Adipose tissue (tissue), 3 donors: ENCODE data around the gene MUC4. TPM values are rescaled to one million over a fixed set of nuclear protein-coding genes. Genes with fewer than 3 reads are reported as not detected.

Experiments used
- H3K27ac ChIP-seq: one replicate; pipeline ENCODE4 v1.5.1; 2013; ENCODE audit warnings: low read depth, low read length
- WGBS, 3 donors: extraction: QIAGEN DNeasy Blood & Tissue Kit; methylation state at CpG; one replicate each; pipeline ENCODE4 v1.1.7; 2013; 5-methylcytosine and 5-hydroxymethylcytosine counted together
- polyA plus RNA-seq, 3 donors: library from polyadenylated mRNA; stranded (reverse); fragments of 200-250 nt; gene quantifications; one replicate each; pipeline ENCODE4 v1.2.3, GENCODE V29; 2013
- donor health status: healthy with polysubstance abuse.
- donor health status: Bipolar disorder and iron deficiency.
- donor health status: healthy.

The MUC4 gene
- polyA plus RNA-seq, 3 donors, result 0.07 to 0.56 (median 0.13) TPM

GRCh38 chr3:195701042-195701915, 110.5 kb downstream of the MUC4 start:
- 71 to 80% (median 80%) methylated on average over 9 of the region's 9 CpGs for WGBS, 3 donors
- no peak overlapping the region for H3K27ac ChIP-seq

GRCh38 chr3:195700319-195700718, 111.4 kb downstream of the MUC4 start:
- WGBS, 3 donors, result 83 to 91% (median 90%) methylated on average over 5 of the region's 5 CpGs
- no peak overlapping the region for H3K27ac ChIP-seq

- no peak overlapping the region for H3K27ac ChIP-seq
- 64 to 88% (median 84%) methylated on average over 6 of the region's 6 CpGs for WGBS, 3 donors
Observed at GRCh38 chr3:195699860-195700259, 111.9 kb downstream of the MUC4 start.

- H3K27ac ChIP-seq, result no peak overlapping the region
- 89 to 94% (median 92%) methylated on average over 2 of the region's 2 CpGs for WGBS, 3 donors
Observed at GRCh38 chr3:195699388-195699771, 112.3 kb downstream of the MUC4 start.

- 76 to 84% (median 80%) methylated on average over 5 of the region's 5 CpGs for WGBS, 3 donors
Observed at GRCh38 chr3:195698647-195699387, 112.9 kb downstream of the MUC4 start.

GRCh38 chr3:195698325-195698646, 113.4 kb downstream of the MUC4 start:
- 87 to 94% (median 92%) methylated on average over 4 of the region's 4 CpGs for WGBS, 3 donors
- no peak overlapping the region for H3K27ac ChIP-seq

More at GRCh38 chr3:195698647-195699387, 112.9 kb downstream of the MUC4 start:
- no peak overlapping the region for H3K27ac ChIP-seq

GRCh38 chr3:195697582-195698324, 114.0 kb downstream of the MUC4 start:
- WGBS, 3 donors, result 62 to 75% (median 64%) methylated on average over 11 of the region's 11 CpGs
- no peak overlapping the region for H3K27ac ChIP-seq

Other genes with a start within 250 kb of the MUC4 start
- gene APOD, start 228.0 kb downstream of the MUC4 start, polyA plus RNA-seq, result 100 to 1,000 TPM in 2 of 3 donors, 10 to 100 TPM in 1; 70.3 to 618 (median 602) TPM
- gene MUC20, start 91.0 kb downstream of the MUC4 start, polyA plus RNA-seq, result 1 to 10 TPM; 2.4 to 3.6 (median 2.8) TPM
- gene TNK2, start 96.6 kb upstream of the MUC4 start, polyA plus RNA-seq, result 10 to 100 TPM; 19.7 to 51.6 (median 43.1) TPM